Esophagus muscularis mucosa (tissue), 4 donors: ENCODE results near the gene ANTKMT. TPM values are rescaled to one million over a fixed set of nuclear protein-coding genes. Genes with fewer than 3 reads are reported as not detected.

Experiments
- DNase-seq: peaks from one replicate; pipeline ENCODE4 v3.0.0-alpha.2; 2017; ENCODE audit errors: extremely low spot score
- H3K27ac ChIP-seq, 4 donors: fragments of 200-600 bp; sonication (generic); replicated peaks in 1 of 4; 1 replicate in 3 of 4; 2 replicates in 1 of 4; pipeline ENCODE4 v1.5.1; 2016 to 2019; ENCODE audit warnings: mild to moderate bottlenecking in 1 of 4
- H3K27me3 ChIP-seq, 4 donors: fragments of 200-600 bp; sonication (generic); one replicate each; pipeline versions ENCODE4 v1.5.1 to v1.6.0; 2016 to 2019
- H3K36me3 ChIP-seq, 4 donors: fragments of 200-600 bp; sonication (generic); one replicate each; pipeline ENCODE4 v1.5.1; 2016 to 2019
- H3K4me1 ChIP-seq, 4 donors: fragments of 200-600 bp; sonication (generic); one replicate each; pipeline ENCODE4 v1.5.1; 2016 to 2019
- H3K4me3 ChIP-seq, 4 donors: fragments of 200-600 bp; sonication (generic); 1 replicate in 2 of 4; 2 replicates in 2 of 4; pipeline ENCODE4 v1.5.1; 2016 to 2019; ENCODE audit warnings: mild to moderate bottlenecking in 4 of 4, moderate library complexity in 1 of 4
- H3K9me3 ChIP-seq, 4 donors: fragments of 200-600 bp; sonication (generic); 1 replicate in 3 of 4; 2 replicates in 1 of 4; pipeline ENCODE4 v1.5.1; 2016 to 2019
- CTCF ChIP-seq, 3 experiments: fragments of 200-600 bp in 2 of 3; fragments of 450-650 bp in 1 of 3; sonication (generic) in 2 of 3; IDR thresholded peaks; one replicate each; pipeline ENCODE4 v1.5.1; 2017 to 2019; ENCODE audit warnings: antibody characterized with exemption in 3 of 3, mild to moderate bottlenecking in 2 of 3, moderate library complexity in 1 of 3
- EP300 ChIP-seq: sonication (generic); formaldehyde crosslinking; IDR thresholded peaks from one replicate; pipeline ENCODE4 v1.6.1; 2017; ENCODE audit warnings: antibody characterized with exemption
- POLR2A ChIP-seq: fragments of 450-650 bp; IDR thresholded peaks from one replicate; pipeline ENCODE4 v1.6.1; 2017; ENCODE audit warnings: antibody characterized with exemption, moderate library complexity, mild to moderate bottlenecking, low read depth
- POLR2AphosphoS5 ChIP-seq, 2 donors: sonication (generic); formaldehyde crosslinking; IDR thresholded peaks; one replicate each; pipeline ENCODE4 v1.6.1; 2017; ENCODE audit warnings: antibody characterized with exemption in 2 of 2
- WGBS: methylation state at CpG from one replicate; pipeline ENCODE4 v1.1.5; 2018; 5-methylcytosine and 5-hydroxymethylcytosine counted together
- intact Hi-C: fragments of 100-400 bp; cut with DNase I; formaldehyde crosslinking; loops from one replicate; pipeline ENCODE4 v1.15.1; 2023
- total RNA-seq, 4 donors: library from RNA; depleted of rRNA; stranded (reverse); fragments of >200 nt; gene quantifications; one replicate each; pipeline versions ENCODE4 v1.1.0 to v1.2.1, GENCODE V29; 2016

Gene ANTKMT
- total RNA-seq, 4 donors from 2014 or later: 26.5 to 48.6 (median 40.3) TPM

- Histone ChIP-seq H3K36me3 (peaks cover 0 to 10% (median 8%) of the 10 kb centered on the region in 4 donors), H3K4me1 (peaks cover 37 to 65% (median 53%) of the 10 kb centered on the region in 4 donors), H3K27me3 (peaks cover 0 to 15% (median 0%) of the 10 kb centered on the region in 4 donors), H3K9me3 (no peaks in the 10 kb centered on the region), H3K4me3 (peak overlapping the region; percentile 67 to 98 (median 75)), H3K27ac (peak overlapping the region; percentile 81 to 94 (median 91))
- TF ChIP-seq EP300 (no peak), CTCF (IDR thresholded peaks at IDR 0.05) (no peak), POLR2A (no peak), POLR2AphosphoS5 (IDR thresholded peaks at IDR 0.05) (no peak)
- WGBS: 0% methylated on average over 24 of the region's 38 CpGs
- no peak for DNase-seq
- intact Hi-C loops: no loop called here
These were observed 428 bp upstream of the ANTKMT start for GRCh38 chr16:720447-720989.

GRCh38 chr16:721765-722540 is 1.0 kb downstream of the ANTKMT start:
- DNase-seq: no peak
- Histone ChIP-seq H3K4me1 (peaks cover 30 to 62% (median 49%) of the 10 kb centered on the region in 4 donors), H3K27ac (peak overlapping the region; percentile 81 to 94 (median 91)), H3K36me3 (peaks cover 0 to 9% (median 6%) of the 10 kb centered on the region in 4 donors), H3K4me3 (peak overlapping the region; percentile 67 to 98 (median 75)), H3K27me3 (peaks cover 0 to 29% (median 13%) of the 10 kb centered on the region in 4 donors), H3K9me3 (no peaks in the 10 kb centered on the region)
- no CpG with 5 or more reads among the region's 51 CpGs for WGBS
- no peak for TF ChIP-seq CTCF (IDR thresholded peaks at IDR 0.05)
- intact Hi-C loops: no loop called here

- H3K4me3 ChIP-seq: no peak overlapping the region
- peaks cover 41 to 62% (median 54%) of the 10 kb centered on the region in 4 donors for H3K4me1 ChIP-seq
- no peak for TF ChIP-seq CTCF (IDR thresholded peaks at IDR 0.05)
- TF ChIP-seq POLR2A: no peak
- TF ChIP-seq POLR2AphosphoS5 (IDR thresholded peaks at IDR 0.05): no peak
- no peak for TF ChIP-seq EP300
- intact Hi-C loops: no loop called here
- 85% methylated on average over 23 of the region's 24 CpGs for WGBS
- no peaks in the 10 kb centered on the region for H3K9me3 ChIP-seq
- H3K36me3 ChIP-seq: peaks cover 0 to 6% (median 2%) of the 10 kb centered on the region in 4 donors
- DNase-seq: no peak
- no peak overlapping the region for H3K27ac ChIP-seq
- H3K27me3 ChIP-seq: peaks cover 0 to 40% (median 21%) of the 10 kb centered on the region in 4 donors
These were observed 2.1 kb downstream of the ANTKMT start for GRCh38 chr16:722835-723633.

GRCh38 chr16:723695-724094 is 2.7 kb downstream of the ANTKMT start:
- peaks cover 0 to 47% (median 24%) of the 10 kb centered on the region in 4 donors for H3K27me3 ChIP-seq
- H3K36me3 ChIP-seq: peaks cover 0 to 6% (median 2%) of the 10 kb centered on the region in 4 donors
- no peak overlapping the region for H3K4me3 ChIP-seq
- WGBS: 84% methylated on average over 9 of the region's 9 CpGs
- intact Hi-C loops: no loop called here
- no peaks in the 10 kb centered on the region for H3K9me3 ChIP-seq
- no peak for DNase-seq
- TF ChIP-seq CTCF (IDR thresholded peaks at IDR 0.05) (no peak), POLR2A (no peak), POLR2AphosphoS5 (IDR thresholded peaks at IDR 0.05) (no peak), EP300 (no peak)
- H3K4me1 ChIP-seq: peaks cover 47 to 64% (median 58%) of the 10 kb centered on the region in 4 donors
- no peak overlapping the region for H3K27ac ChIP-seq
